ENCODE measurements around the gene WDR13.
"Not testable (repeated sequence)": the region's sequence is repeated elsewhere in the genome, so short reads cannot be mapped to it uniquely, and the experiment has no call there.

WDR13 gene

DNA sequence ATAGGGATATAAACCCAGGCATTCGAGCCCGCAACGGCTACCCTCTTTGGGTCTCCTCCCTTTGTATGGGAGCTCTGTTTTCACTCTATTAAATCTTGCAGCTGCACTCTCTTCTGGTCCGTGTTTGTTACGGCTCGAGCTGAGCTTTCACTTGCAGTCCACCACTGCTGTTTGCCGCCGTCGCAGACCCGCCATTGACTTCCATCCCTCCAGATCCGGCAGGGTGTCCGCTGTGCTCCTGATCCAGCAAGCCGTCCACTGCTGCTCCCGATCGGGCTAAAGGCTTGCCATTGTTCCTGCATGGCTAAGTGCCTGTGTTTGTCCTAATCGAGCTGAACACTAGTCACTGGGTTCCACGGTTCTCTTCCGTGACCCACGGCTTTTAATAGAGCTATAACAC is 57.5 kb downstream of the WDR13 start:
- not testable (repeated sequence) for DNase-seq (ENCODE audit: low read depth in 1 of 2, low spot score in 1 of 2)

Measured in activated CD4-positive, alpha-beta T cell treated with anti-CD3 and anti-CD28 coated beads, Interleukin-2, amount 50 U/mL, for 24 hours (primary cell).